RWPE1 (cell line): ENCODE results near the gene TIMM22.
A peak's percentile ranks its signal among the peaks of the same experiment; 100 is the strongest.
"Not testable (repeated sequence)": the region's sequence is repeated elsewhere in the genome, so short reads cannot be mapped to it uniquely, and the experiment has no call there.

Source experiments
- CTCF ChIA-PET: fragments of 350-600 bp; sonication (Branson Sonifier 250); formaldehyde crosslinking; extraction: SDS; loops from one replicate; lab custom pipeline; 2021; lab: Yijun Ruan, JAX
- POLR2A ChIA-PET: fragments of 400-600 bp; formaldehyde crosslinking; extraction: SDS; loops from one replicate; lab custom pipeline; 2020; ENCODE audit warnings: antibody characterized with exemption; ENCODE audit not compliant: low non-redundant PET; lab: Yijun Ruan, JAX
- DNase-seq: peaks from one replicate; pipeline ENCODE4 v3.0.0; 2012; ENCODE audit warnings: low spot score
- H3K27ac ChIP-seq: fragments of 450-650 bp; 2 replicates; pipeline ENCODE4 v1.5.1; 2017
- CTCF ChIP-seq: fragments of 450-650 bp; conservative IDR thresholded peaks from 2 replicates; pipeline ENCODE4 v1.5.1; 2017; ENCODE audit warnings: low read depth, mild to moderate bottlenecking

The TIMM22 gene

GRCh38 chr17:1045456-1045855 lies 48.5 kb downstream of the TIMM22 start:
- ChIA-PET CTCF (interaction anchor here (2.0 kb wide), 1 partner anchor 13 kb away, joined by 6 read pairs; no protein-coding TSS in a partner anchor), POLR2A (no interaction called here)
- no peak overlapping the region for H3K27ac ChIP-seq
- no peak for TF ChIP-seq CTCF
- DNase-seq, result no peak

GRCh38 chr17:1047177-1047878 lies 50.4 kb downstream of the TIMM22 start:
- H3K27ac ChIP-seq, result peak overlapping the region; percentile 11; the same call in 1 of the 2 replicates
- DNase-seq, result no peak
- no peak for TF ChIP-seq CTCF
- CTCF ChIA-PET, result interaction anchor here (0.6 kb wide), 1 partner anchor 517 kb away, joined by 4 read pairs; no protein-coding TSS in a partner anchor
- POLR2A ChIA-PET, result no interaction called here

DNA sequence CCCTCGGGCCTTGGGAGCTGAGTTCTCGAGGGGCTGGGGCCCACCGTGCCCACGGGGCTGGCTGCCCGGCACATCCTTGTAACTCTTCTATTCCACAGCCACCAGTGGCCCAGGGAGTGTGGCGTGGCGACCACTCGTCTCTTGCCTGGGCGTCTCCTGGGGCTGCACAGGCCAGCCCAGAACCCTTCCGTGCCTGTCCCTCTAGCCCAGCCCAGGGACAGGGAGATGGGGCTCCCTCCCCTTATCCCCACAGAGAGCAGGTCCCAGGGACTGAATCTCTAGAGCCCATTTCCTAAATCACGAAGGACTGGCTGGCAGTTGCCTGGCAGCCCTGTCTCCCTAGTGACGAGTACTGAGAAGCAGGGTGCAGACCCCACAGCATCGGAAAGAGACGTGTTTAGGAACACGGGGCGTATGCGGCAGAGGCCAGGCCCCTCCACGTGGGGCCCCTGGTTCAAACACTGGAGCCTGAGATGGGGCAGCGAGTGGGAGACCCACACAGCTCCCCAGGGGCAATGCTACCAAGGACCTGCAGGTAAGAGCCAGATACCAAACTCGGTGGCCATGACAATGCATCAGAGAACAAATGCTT lies 51.0 kb downstream of the TIMM22 start:
- peak overlapping the region; percentile 11; the same call in 1 of the 2 replicates for H3K27ac ChIP-seq
- TF ChIP-seq CTCF, result no peak
- ChIA-PET POLR2A (no interaction called here), CTCF (interaction anchor here (0.6 to 0.7 kb wide), 2 partner anchors 138 to 517 kb away, joined by 3 to 4 read pairs; no protein-coding TSS in a partner anchor)
- DNase-seq, result no peak

DNA sequence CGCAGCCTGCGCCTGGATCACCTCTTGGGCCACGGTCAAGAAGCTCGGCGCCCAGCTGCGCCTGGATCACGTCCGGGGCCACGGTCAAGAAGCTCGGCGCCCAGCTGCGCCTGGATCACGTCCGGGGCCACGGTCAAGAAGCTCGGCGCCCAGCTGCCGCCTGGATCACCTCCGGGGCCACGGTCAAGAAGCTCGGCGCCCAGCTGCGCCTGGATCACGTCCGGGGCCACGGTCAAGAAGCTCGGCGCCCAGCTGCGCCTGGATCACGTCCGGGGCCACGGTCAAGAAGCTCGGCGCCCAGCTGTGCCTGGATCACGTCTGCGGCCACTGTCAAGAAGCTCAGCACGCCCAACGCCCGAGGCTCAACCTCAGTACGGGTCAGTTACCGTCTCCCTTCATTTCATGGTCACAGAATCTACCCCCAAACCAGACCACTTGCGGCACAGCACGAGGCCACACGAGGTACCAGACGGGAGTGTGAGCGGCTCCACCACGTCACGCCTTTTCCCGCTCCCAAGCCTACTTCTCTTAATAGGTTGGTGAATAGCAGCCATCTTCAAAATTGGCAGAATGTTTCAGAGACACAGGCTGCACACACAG lies 51.7 kb downstream of the TIMM22 start:
- POLR2A ChIA-PET, result not testable (repeated sequence)

DNA sequence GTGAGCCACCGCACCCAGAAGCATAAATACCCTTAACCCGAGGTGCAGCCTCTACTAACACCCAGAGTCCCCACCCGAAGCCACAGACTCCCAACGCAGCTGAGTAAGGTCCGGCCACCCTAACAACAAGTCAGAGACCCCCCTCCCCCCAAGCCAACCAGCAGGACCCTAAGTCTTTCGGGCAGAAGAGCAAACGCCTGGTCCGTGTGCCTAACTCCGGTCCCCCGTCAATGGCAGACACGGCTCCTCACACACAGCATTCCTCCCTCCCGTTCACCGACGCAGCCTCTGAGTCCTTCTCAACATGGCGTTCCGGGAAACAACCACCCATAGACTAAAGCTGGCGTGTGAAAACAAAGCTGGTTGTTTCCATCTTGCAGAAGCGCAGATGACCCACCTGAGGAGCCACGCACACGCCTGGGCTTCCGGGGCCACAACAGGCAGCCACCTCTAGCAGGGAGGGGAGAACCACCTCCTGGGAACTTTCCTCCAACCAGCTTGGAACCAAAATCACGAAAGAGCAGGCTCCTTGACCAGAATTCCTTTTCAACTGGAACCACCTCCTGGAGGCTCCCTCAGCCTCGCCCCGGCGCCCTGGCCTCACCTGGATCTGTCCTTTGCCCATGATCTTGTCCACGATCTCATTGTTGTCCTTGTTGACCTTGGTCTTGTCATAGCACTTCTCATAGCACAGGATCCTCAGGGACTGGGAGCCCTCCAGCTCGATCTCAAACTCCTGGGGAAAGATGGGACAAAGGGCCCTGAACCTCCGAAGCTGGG lies 52.7 kb downstream of the TIMM22 start:
- POLR2A ChIA-PET, result interaction anchor here (0.6 kb wide), 1 partner anchor 35 kb away, joined by 6 read pairs; no protein-coding TSS in a partner anchor
- TF ChIP-seq CTCF, result no peak

More for the DNA sequence above, 51.7 kb downstream of the TIMM22 start:
- not testable (repeated sequence) for DNase-seq, H3K27ac ChIP-seq
- CTCF ChIA-PET, result interaction anchor here (0.7 kb wide), 1 partner anchor 138 kb away, joined by 3 read pairs; no protein-coding TSS in a partner anchor

GRCh38 chr17:1050246-1050995 lies 53.5 kb downstream of the TIMM22 start:
- ChIA-PET CTCF (no interaction called here), POLR2A (interaction anchor here (0.6 kb wide), 1 partner anchor 36 kb away, joined by 6 read pairs; no protein-coding TSS in a partner anchor)
- H3K27ac ChIP-seq, result no peak overlapping the region
- TF ChIP-seq CTCF, result no peak
- no peak for DNase-seq

More for the DNA sequence above, 52.7 kb downstream of the TIMM22 start:
- CTCF ChIA-PET, result interaction anchor here (0.9 kb wide), 1 partner anchor 9 kb away, joined by 3 read pairs; no protein-coding TSS in a partner anchor
- no peak overlapping the region for H3K27ac ChIP-seq
- no peak for DNase-seq
